ENCODE data around the gene EYA4. TPM values are rescaled to one million over a fixed set of nuclear protein-coding genes. Genes with fewer than 3 reads are reported as not detected.

Gene EYA4
- total RNA-seq, 4 donors from 2014 or later: 1.4 to 3.1 (median 1.6) TPM

DNA sequence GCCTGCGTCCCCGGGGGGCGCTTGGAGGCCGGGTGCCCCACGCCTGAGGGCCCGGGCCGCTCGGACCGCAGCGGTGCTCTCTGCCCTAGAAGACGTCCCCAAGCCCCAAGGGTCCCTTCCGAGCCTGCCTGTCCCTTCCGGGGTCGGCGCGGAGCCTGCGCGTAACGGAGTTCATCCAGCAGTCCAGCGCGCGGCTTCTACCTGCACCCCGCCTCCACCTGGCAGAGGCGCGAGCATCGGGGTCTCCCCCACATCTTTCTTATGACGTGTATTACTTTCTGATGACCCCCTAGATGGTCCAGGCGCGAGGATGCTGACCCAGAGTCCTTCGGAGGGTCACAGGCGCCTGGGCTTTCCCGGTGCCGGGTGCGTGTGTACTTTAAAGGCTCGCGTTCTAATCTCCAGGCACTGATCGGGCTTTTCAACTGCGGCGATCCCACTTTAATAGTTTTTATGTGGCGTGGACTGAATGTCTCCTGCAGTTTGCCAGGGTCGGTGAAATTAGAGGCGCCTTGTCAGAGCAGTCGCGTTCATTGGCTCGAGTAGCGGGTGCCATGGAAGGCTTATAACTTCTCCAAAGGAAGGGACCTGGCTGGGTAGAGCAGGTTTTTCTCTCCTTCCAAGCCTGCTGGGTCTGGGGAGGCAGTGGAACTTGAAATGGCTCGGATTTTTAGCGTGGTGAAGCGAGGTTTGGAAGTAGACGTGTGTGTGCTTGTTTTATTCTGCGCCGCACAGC is 912 bp downstream of the EYA4 start:
- peak; percentile 7 for ATAC-seq
- peaks cover 0 to 31% (median 18%) of the 10 kb centered on the region in 3 donors for H3K4me1 ChIP-seq
- H3K36me3 ChIP-seq: no peaks in the 10 kb centered on the region
- TF ChIP-seq EP300 (IDR thresholded peaks at IDR 0.05): no peak
- TF ChIP-seq POLR2A (IDR thresholded peaks at IDR 0.05): no peak
- no peak for TF ChIP-seq POLR2AphosphoS5 (IDR thresholded peaks at IDR 0.05)
- TF ChIP-seq CTCF (IDR thresholded peaks at IDR 0.05): no peak
- H3K4me3 ChIP-seq: peak overlapping the region; percentile 19 to 59
- peak overlapping the region in 3 of 4 donors; percentile 24 to 81 (median 54) for H3K27ac ChIP-seq
- 2 to 5% methylated on average over 18 to 20 of the region's 52 CpGs for WGBS, 2 donors (ENCODE audit: low coverage in 1 of 2)
- H3K27me3 ChIP-seq: peaks cover 59% of the 10 kb centered on the region
- no peaks in the 10 kb centered on the region for H3K9me3 ChIP-seq

DNA sequence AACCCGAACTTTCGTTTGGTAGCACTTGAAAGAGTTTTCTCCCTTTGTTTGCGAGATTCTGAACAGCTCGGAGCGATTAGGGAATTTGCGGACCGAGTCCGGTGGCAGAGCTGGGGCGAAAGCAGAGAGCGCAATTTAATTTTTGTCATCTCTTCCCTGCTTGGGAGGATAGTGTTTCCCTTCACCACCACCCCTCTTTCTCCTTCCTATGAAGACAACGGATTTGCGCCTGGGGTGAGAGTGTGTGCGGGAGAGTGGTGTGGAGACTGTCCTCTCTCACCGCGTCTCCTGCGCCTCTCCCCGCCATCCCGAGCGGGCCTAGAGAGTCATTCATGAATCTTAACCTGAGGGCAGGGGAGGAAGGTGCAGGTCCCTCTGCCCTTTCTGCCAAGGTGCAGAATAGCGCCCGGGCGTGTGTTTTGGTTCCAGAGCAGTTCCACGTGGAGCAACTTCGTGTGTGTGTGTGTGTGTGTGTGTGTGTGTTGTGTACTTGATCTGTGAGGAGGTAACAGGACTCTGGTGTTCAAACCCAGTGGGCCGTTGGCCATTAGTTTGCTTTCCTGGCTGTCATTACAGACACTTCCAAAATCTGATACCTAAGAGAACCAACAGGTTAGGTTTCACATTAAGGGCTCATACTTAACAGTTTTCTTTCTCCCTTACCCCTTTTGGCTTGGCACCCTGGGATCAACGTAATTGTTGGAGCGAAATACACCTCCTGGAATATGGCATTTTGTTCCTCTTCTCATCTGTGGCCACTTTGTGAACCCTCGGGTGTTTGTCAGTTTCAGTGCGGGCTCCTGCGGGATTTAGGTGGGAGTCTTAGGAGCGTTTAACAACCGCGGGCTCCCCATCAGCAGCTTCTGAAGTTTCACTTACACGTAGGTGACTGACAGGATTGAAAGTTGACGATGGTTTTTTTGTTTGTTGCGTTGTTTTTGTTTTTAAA is 1.8 kb downstream of the EYA4 start:
- peaks cover 0 to 31% (median 18%) of the 10 kb centered on the region in 3 donors for H3K4me1 ChIP-seq
- no peaks in the 10 kb centered on the region for H3K9me3 ChIP-seq
- peak overlapping the region in 2 of 4 donors; percentile 54 to 81 for H3K27ac ChIP-seq
- ATAC-seq: no peak
- peak overlapping the region in 1 of 2 donors; percentile 59 for H3K4me3 ChIP-seq
- WGBS, 2 donors (ENCODE audit: low coverage in 1 of 2): 9% methylated on average over 12 to 26 of the region's 36 CpGs
- no peaks in the 10 kb centered on the region for H3K36me3 ChIP-seq
- peaks cover 64% of the 10 kb centered on the region for H3K27me3 ChIP-seq
- TF ChIP-seq POLR2A (IDR thresholded peaks at IDR 0.05) (no peak), POLR2AphosphoS5 (IDR thresholded peaks at IDR 0.05) (no peak), EP300 (IDR thresholded peaks at IDR 0.05) (no peak), CTCF (IDR thresholded peaks at IDR 0.05) (no peak)

DNA sequence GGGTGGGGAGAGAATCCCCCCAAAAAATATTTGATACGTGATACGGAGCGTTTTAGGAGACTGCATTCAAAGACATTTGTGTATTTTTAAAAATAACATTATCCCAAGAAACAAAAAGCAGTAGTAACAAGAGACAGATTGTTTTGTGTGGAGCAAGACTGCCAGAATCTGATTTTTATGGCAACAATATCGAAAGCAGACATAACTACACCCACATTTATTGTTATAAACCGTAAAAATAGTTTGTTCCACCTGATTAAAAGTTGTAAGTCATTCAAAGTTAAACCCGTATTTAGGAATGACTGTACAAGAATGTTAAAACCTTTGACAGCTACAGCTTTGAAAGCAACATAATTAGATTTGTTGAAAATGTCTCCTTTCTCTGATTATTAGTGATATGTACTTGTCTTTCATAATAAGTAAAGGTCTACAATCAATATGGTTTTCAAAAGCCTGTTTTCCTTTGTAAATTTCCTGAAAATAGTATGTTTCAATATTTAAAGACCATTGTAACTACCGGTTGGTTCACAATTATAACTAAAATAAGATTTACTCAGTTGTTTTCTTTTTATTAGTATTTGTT is 2.7 kb downstream of the EYA4 start:
- no peaks in the 10 kb centered on the region for H3K36me3 ChIP-seq
- peaks cover 0 to 31% (median 18%) of the 10 kb centered on the region in 3 donors for H3K4me1 ChIP-seq
- 22 to 28% methylated on average over 7 of the region's 7 CpGs for WGBS, 2 donors (ENCODE audit: low coverage in 1 of 2)
- H3K4me3 ChIP-seq: peak overlapping the region in 1 of 2 donors; percentile 59
- H3K9me3 ChIP-seq: no peaks in the 10 kb centered on the region
- H3K27ac ChIP-seq: no peak overlapping the region
- no peak for ATAC-seq
- H3K27me3 ChIP-seq: peaks cover 66% of the 10 kb centered on the region
- no peak for TF ChIP-seq POLR2A (IDR thresholded peaks at IDR 0.05)
- no peak for TF ChIP-seq POLR2AphosphoS5 (IDR thresholded peaks at IDR 0.05)
- no peak for TF ChIP-seq EP300 (IDR thresholded peaks at IDR 0.05)
- no peak for TF ChIP-seq CTCF (IDR thresholded peaks at IDR 0.05)

DNA sequence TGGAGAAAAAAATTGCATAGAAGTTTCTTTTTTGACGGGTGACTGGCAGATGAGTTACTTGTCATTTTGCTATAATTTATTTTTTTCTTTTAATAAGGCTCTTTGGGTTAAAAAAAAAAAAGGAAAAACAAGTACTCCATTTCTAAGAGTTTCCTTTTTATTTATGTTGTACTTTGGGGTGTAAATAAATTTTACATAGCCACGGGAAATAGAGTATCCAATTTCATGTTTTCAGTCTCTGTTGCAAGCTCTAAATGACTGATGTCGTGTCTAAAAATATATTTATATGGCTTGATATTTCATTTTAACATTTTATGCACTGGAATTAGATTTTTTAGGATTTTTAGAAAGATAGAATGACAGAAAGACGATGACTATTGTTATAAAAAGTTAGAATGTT is 3.4 kb downstream of the EYA4 start:
- H3K27ac ChIP-seq: no peak overlapping the region
- no peak for ATAC-seq
- H3K9me3 ChIP-seq: no peaks in the 10 kb centered on the region
- no peak overlapping the region for H3K4me3 ChIP-seq
- TF ChIP-seq POLR2A (IDR thresholded peaks at IDR 0.05) (no peak), POLR2AphosphoS5 (IDR thresholded peaks at IDR 0.05) (no peak), CTCF (IDR thresholded peaks at IDR 0.05) (no peak), EP300 (IDR thresholded peaks at IDR 0.05) (no peak)
- H3K4me1 ChIP-seq: peaks cover 0 to 31% (median 18%) of the 10 kb centered on the region in 3 donors
- H3K36me3 ChIP-seq: no peaks in the 10 kb centered on the region
- H3K27me3 ChIP-seq: peaks cover 73% of the 10 kb centered on the region
- WGBS, 2 donors (ENCODE audit: low coverage in 1 of 2): 31 to 41% methylated on average over 4 of the region's 4 CpGs
